ENCODE results near the gene TNXB. TPM values are rescaled to one million over a fixed set of nuclear protein-coding genes. Genes with fewer than 3 reads are reported as not detected.

TNXB gene
- polyA plus RNA-seq, 1 donor from 2014 or later: 3.3 TPM

DNA sequence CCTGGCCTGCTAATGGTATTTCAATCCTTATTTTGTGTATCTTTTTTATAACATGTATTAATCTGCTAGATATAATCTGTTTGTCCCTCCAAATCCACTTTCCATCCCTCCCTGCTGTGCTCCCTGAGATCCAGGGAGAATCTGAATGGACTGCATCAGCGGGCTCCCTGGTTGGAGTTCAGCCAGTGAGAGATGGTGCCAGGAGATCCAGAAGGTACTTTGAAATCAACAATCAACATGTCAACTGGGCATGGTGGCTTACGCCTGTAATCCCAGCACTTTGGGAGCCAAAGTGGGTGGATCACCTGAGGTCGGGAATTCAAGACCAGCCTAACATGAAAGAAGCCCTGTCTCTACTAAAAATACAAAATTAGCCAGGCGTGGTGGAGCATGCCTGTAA lies 14.5 kb upstream of the TNXB start:
- TF ChIP-seq SMC3 (conservative IDR thresholded peaks at IDR 0.05; ENCODE audit: poor library complexity) (no peak), TAF1 (IDR thresholded peaks at IDR 0.05; ENCODE audit: low read depth) (no peak), EP300 (conservative IDR thresholded peaks at IDR 0.05; ENCODE audit: poor library complexity, severe bottlenecking) (no peak), EZH2 (IDR thresholded peaks at IDR 0.05; ENCODE audit: borderline replicate concordance, insufficient read depth, low read length, poor library complexity, severe bottlenecking) (no peak)

DNA sequence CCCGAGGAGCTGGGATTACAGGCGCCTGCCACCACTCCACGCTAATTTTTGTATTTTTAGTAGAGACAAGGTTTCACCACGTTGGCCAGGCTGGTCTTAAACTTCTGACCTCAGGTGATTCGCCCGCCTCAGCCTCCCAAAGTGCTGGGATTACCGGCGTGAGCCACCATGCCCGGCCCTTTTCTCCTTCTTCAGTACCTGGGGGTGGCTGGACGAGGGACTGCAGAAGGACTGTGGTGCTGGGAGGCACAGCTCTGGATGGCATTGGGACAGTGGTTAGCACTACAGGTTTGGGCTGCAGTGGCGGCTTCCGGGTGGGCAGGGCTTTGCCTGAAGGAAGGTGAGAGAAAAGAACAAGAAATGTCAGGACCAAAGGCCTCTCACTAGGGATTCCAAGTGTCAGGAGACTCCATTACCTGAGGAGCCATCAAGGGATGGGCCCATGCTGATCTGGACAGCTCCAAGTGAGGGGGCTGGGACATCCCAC lies 11.5 kb upstream of the TNXB start:
- no peak overlapping the region for H2AFZ ChIP-seq (ENCODE audit: low read depth, low read length)

More for the DNA sequence above, 14.5 kb upstream of the TNXB start:
- no peaks in the 10 kb centered on the region for H3F3A ChIP-seq (ENCODE audit: insufficient read depth, low read length, poor library complexity, severe bottlenecking)
- no peaks in the 10 kb centered on the region for H3K9me2 ChIP-seq (ENCODE audit: insufficient read depth, low read length)
- peaks cover 14% of the 10 kb centered on the region for H3K79me2 ChIP-seq (replicated peaks; ENCODE audit: insufficient read depth, low read length)
- H3K27me3 ChIP-seq (ENCODE audit: insufficient read depth, low read depth, low read length): no peaks in the 10 kb centered on the region
- no peak overlapping the region for H3K9ac ChIP-seq (ENCODE audit: low read length)
- H3K9me3 ChIP-seq (ENCODE audit: low read length): no peaks in the 10 kb centered on the region
- H3K4me2 ChIP-seq (ENCODE audit: low read length): no peak overlapping the region
- no peak overlapping the region for H3K27ac ChIP-seq (ENCODE audit: low read length)
- H3K36me3 ChIP-seq (ENCODE audit: insufficient read depth, low read length): no peaks in the 10 kb centered on the region
- H2AFZ ChIP-seq (ENCODE audit: low read depth, low read length): no peak overlapping the region
- H4K20me1 ChIP-seq (ENCODE audit: insufficient read depth): no peaks in the 10 kb centered on the region
- no peak overlapping the region for H3K4me3 ChIP-seq (ENCODE audit: low read length)

More for the DNA sequence above, 11.5 kb upstream of the TNXB start:
- no peaks in the 10 kb centered on the region for H3F3A ChIP-seq (ENCODE audit: insufficient read depth, low read length, poor library complexity, severe bottlenecking)
- H3K4me3 ChIP-seq (ENCODE audit: low read length): no peak overlapping the region
- TF ChIP-seq EZH2 (IDR thresholded peaks at IDR 0.05; ENCODE audit: borderline replicate concordance, insufficient read depth, low read length, poor library complexity, severe bottlenecking): no peak
- TF ChIP-seq TAF1 (IDR thresholded peaks at IDR 0.05; ENCODE audit: low read depth): no peak
- TF ChIP-seq EP300 (conservative IDR thresholded peaks at IDR 0.05; ENCODE audit: poor library complexity, severe bottlenecking): no peak
- TF ChIP-seq, protein P1, sequence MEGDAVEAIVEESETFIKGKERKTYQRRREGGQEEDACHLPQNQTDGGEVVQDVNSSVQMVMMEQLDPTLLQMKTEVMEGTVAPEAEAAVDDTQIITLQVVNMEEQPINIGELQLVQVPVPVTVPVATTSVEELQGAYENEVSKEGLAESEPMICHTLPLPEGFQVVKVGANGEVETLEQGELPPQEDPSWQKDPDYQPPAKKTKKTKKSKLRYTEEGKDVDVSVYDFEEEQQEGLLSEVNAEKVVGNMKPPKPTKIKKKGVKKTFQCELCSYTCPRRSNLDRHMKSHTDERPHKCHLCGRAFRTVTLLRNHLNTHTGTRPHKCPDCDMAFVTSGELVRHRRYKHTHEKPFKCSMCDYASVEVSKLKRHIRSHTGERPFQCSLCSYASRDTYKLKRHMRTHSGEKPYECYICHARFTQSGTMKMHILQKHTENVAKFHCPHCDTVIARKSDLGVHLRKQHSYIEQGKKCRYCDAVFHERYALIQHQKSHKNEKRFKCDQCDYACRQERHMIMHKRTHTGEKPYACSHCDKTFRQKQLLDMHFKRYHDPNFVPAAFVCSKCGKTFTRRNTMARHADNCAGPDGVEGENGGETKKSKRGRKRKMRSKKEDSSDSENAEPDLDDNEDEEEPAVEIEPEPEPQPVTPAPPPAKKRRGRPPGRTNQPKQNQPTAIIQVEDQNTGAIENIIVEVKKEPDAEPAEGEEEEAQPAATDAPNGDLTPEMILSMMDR (IDR thresholded peaks at IDR 0.05; ENCODE audit: poor library complexity, severe bottlenecking): no peak
- TF ChIP-seq SMC3 (conservative IDR thresholded peaks at IDR 0.05; ENCODE audit: poor library complexity): no peak
- no peak for TF ChIP-seq MXI1 (conservative IDR thresholded peaks at IDR 0.05; ENCODE audit: poor library complexity, severe bottlenecking)
- TF ChIP-seq, protein P2, sequence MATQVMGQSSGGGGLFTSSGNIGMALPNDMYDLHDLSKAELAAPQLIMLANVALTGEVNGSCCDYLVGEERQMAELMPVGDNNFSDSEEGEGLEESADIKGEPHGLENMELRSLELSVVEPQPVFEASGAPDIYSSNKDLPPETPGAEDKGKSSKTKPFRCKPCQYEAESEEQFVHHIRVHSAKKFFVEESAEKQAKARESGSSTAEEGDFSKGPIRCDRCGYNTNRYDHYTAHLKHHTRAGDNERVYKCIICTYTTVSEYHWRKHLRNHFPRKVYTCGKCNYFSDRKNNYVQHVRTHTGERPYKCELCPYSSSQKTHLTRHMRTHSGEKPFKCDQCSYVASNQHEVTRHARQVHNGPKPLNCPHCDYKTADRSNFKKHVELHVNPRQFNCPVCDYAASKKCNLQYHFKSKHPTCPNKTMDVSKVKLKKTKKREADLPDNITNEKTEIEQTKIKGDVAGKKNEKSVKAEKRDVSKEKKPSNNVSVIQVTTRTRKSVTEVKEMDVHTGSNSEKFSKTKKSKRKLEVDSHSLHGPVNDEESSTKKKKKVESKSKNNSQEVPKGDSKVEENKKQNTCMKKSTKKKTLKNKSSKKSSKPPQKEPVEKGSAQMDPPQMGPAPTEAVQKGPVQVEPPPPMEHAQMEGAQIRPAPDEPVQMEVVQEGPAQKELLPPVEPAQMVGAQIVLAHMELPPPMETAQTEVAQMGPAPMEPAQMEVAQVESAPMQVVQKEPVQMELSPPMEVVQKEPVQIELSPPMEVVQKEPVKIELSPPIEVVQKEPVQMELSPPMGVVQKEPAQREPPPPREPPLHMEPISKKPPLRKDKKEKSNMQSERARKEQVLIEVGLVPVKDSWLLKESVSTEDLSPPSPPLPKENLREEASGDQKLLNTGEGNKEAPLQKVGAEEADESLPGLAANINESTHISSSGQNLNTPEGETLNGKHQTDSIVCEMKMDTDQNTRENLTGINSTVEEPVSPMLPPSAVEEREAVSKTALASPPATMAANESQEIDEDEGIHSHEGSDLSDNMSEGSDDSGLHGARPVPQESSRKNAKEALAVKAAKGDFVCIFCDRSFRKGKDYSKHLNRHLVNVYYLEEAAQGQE (IDR thresholded peaks at IDR 0.05; ENCODE audit: borderline replicate concordance): no peak
- no peak for TF ChIP-seq RAD21 (conservative IDR thresholded peaks at IDR 0.05)
- TF ChIP-seq POLR2AphosphoS5 (IDR thresholded peaks at IDR 0.05): no peak
- no peak overlapping the region for H3K4me2 ChIP-seq (ENCODE audit: low read length)
- H4K20me1 ChIP-seq (ENCODE audit: insufficient read depth): no peaks in the 10 kb centered on the region
- H3K27ac ChIP-seq (ENCODE audit: low read length): no peak overlapping the region
- no peaks in the 10 kb centered on the region for H3K9me3 ChIP-seq (ENCODE audit: low read length)
- no peaks in the 10 kb centered on the region for H3K9me2 ChIP-seq (ENCODE audit: insufficient read depth, low read length)
- H3K36me3 ChIP-seq (ENCODE audit: insufficient read depth, low read length): no peaks in the 10 kb centered on the region
- no peaks in the 10 kb centered on the region for H3K27me3 ChIP-seq (ENCODE audit: insufficient read depth, low read depth, low read length)
- no peak overlapping the region for H3K9ac ChIP-seq (ENCODE audit: low read length)
- H3K79me2 ChIP-seq (replicated peaks; ENCODE audit: insufficient read depth, low read length): no peaks in the 10 kb centered on the region

All from neural cell (in vitro differentiated cells).